ENCODE measurements around the gene KDM2B. TPM values are rescaled to one million over a fixed set of nuclear protein-coding genes. Genes with fewer than 3 reads are reported as not detected.
"Not testable (repeated sequence)": the region's sequence is repeated elsewhere in the genome, so short reads cannot be mapped to it uniquely, and the experiment has no call there.

Gene KDM2B
- total and polyA plus RNA-seq, 3 donors from 2014 or later, result 30.4 to 59.8 (median 54.9) TPM

DNA sequence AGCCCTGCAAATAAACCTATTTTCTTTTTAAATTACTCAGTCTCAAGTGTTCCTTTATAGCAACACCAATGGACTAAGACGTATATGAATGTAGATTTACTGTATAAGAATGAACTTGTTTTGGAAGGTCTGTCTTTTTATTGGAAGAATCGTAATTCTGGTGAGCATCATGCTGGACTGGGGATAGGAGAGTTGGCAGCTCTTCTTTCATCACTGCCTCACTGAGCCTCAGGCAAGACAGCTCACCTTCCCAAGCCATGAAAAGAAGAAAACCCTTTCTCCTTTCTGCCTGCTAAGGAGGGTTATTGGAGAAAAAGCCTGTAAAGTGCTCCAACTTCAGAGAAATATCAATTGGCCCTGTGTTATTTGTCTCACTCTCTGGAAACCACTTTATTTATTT, 190.0 kb downstream of the KDM2B start:
- TF ChIP-seq, protein P1, sequence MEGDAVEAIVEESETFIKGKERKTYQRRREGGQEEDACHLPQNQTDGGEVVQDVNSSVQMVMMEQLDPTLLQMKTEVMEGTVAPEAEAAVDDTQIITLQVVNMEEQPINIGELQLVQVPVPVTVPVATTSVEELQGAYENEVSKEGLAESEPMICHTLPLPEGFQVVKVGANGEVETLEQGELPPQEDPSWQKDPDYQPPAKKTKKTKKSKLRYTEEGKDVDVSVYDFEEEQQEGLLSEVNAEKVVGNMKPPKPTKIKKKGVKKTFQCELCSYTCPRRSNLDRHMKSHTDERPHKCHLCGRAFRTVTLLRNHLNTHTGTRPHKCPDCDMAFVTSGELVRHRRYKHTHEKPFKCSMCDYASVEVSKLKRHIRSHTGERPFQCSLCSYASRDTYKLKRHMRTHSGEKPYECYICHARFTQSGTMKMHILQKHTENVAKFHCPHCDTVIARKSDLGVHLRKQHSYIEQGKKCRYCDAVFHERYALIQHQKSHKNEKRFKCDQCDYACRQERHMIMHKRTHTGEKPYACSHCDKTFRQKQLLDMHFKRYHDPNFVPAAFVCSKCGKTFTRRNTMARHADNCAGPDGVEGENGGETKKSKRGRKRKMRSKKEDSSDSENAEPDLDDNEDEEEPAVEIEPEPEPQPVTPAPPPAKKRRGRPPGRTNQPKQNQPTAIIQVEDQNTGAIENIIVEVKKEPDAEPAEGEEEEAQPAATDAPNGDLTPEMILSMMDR (IDR thresholded peaks at IDR 0.05), result no peak
- no peak for TF ChIP-seq POLR2A (IDR thresholded peaks at IDR 0.05)
- intact Hi-C loops (cut with DNase I; ENCODE audit: low total_unique reads), result no loop called here
- Histone ChIP-seq H3K4me3 (no peak overlapping the region), H3K9me3 (no peaks in the 10 kb centered on the region), H3K4me1 (no peaks in the 10 kb centered on the region), H3K27me3 (no peaks in the 10 kb centered on the region), H3K27ac (no peak overlapping the region), H3K36me3 (ENCODE audit: low read depth, missing control alignments) (no peaks in the 10 kb centered on the region)
- DNase-seq, result no peak
- WGBS, 2 donors, result 85 to 95% methylated on average over 2 of the region's 2 CpGs

DNA sequence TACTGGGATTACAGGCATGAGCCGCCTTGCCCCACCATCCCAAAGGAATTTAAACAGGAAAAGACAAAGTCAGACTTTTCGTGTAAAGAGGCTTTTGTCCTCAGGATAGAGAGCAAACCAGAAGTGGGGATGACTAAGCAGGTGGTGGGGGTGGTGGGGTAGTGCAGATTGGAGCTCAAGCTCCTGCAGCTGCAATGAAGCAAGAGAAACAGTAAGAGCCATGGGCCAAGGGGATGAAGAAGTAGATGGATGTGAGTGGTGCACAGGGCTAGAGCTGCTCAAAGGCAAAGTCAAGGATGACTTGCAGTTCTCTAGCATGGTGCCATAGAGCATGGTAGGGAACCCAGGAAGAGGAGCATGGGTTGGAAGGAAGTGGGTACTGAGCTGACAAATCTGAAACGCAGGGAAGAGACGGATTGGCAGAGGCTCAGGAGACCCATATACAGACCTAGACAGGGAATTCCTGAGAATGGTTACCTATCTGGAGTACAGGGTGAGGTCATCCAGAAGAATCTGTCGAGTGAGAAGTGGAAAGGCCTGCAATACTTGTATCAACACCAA, 192.3 kb downstream of the KDM2B start:
- WGBS, 2 donors, result 86 to 88% methylated on average over 5 of the region's 5 CpGs

DNA sequence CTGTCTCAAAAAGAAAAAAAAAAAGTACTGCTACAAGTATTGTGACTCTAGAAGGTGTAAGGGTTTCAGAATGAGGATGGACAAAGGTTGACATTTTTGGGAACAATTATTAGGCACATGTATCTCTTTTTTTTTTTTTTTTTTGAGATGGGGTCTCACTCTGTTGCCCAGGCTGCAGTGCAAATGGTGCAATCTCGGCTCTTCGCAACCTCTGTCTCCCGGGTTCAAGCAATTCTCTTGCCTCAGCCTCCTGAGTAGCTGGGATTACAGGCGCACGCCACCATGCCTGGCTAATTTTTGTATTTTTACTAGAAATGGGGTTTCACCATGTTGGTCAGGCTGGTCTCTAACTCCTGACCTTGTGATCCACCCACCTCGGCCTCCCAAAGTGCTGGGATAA, 195.9 kb downstream of the KDM2B start:
- H3K27me3 ChIP-seq; H3K9me3 ChIP-seq; H3K4me1 ChIP-seq; intact Hi-C loops (cut with DNase I; ENCODE audit: low total_unique reads); H3K36me3 ChIP-seq (ENCODE audit: low read depth, missing control alignments); H3K27ac ChIP-seq; H3K4me3 ChIP-seq; DNase-seq: not testable (repeated sequence)
- 76 to 78% methylated on average over 6 of the region's 6 CpGs for WGBS, 2 donors

More for the DNA sequence above, 192.3 kb downstream of the KDM2B start:
- Histone ChIP-seq H3K36me3 (ENCODE audit: low read depth, missing control alignments) (no peaks in the 10 kb centered on the region), H3K27ac (no peak overlapping the region), H3K9me3 (no peaks in the 10 kb centered on the region), H3K4me1 (no peaks in the 10 kb centered on the region), H3K4me3 (no peak overlapping the region), H3K27me3 (no peaks in the 10 kb centered on the region)
- TF ChIP-seq POLR2A (IDR thresholded peaks at IDR 0.05), result no peak
- TF ChIP-seq, protein P1 (IDR thresholded peaks at IDR 0.05), result no peak
- DNase-seq, result no peak
- intact Hi-C loops (cut with DNase I; ENCODE audit: low total_unique reads), result no loop called here

DNA sequence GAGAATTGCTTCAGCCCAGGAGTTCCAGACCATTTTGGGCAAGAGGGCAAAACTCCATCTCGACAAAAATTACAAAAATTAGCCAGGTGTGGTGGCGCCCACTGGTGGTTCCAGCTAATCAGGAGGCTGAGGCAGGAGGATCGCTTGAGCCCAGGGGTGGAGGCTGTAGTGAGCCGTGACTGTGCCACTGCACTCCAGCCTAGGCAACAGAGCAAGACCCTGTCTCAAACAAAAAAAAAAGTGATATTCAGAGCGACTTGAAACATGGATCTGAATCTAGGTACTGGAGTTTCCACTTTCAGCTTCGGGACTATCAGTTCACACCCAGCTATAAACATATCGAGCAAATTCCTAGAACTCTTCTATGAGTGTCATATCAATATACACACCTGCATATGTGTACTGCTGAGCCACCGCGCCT, 197.2 kb downstream of the KDM2B start:
- DNase-seq, result no peak
- no peak for TF ChIP-seq POLR2A (IDR thresholded peaks at IDR 0.05)
- H3K27me3 ChIP-seq, result no peaks in the 10 kb centered on the region
- intact Hi-C loops (cut with DNase I; ENCODE audit: low total_unique reads), result no loop called here
- H3K36me3 ChIP-seq (ENCODE audit: low read depth, missing control alignments), result no peaks in the 10 kb centered on the region
- no peak overlapping the region for H3K4me3 ChIP-seq
- WGBS, 2 donors, result 89 to 93% methylated on average over 9 of the region's 9 CpGs
- no peaks in the 10 kb centered on the region for H3K4me1 ChIP-seq
- no peaks in the 10 kb centered on the region for H3K9me3 ChIP-seq
- no peak overlapping the region for H3K27ac ChIP-seq

DNA sequence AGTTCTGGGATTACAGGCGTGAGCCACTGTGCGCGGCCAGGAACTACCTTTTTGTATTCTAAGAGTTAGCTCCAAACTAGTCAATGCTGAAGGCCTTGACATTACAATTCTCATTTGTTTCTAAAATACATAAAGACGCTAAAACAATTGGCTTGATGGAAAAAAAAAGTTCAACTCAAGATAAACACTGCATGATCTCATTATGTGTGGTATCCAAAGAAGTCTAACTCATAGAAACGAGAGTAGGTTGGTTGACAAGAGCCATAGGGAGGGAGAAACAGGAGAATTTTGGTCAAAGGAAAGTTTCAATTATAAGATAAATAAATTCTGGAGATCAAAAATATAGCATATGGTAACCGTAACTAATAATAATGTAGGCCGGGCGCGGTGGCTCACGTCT, 200.9 kb downstream of the KDM2B start:
- intact Hi-C loops (cut with DNase I; ENCODE audit: low total_unique reads), result no loop called here
- TF ChIP-seq, protein P1 (IDR thresholded peaks at IDR 0.05), result no peak
- TF ChIP-seq POLR2A (IDR thresholded peaks at IDR 0.05), result no peak

More for the DNA sequence above, 200.9 kb downstream of the KDM2B start:
- WGBS, 2 donors, result 84 to 90% methylated on average over 10 of the region's 10 CpGs
- Histone ChIP-seq H3K4me1 (no peaks in the 10 kb centered on the region), H3K27me3 (no peaks in the 10 kb centered on the region), H3K27ac (no peak overlapping the region), H3K9me3 (no peaks in the 10 kb centered on the region), H3K36me3 (ENCODE audit: low read depth, missing control alignments) (no peaks in the 10 kb centered on the region), H3K4me3 (no peak overlapping the region)
- no peak for DNase-seq

Small RNA genes within 50 kb of the gene (microRNA-seq; reads per million reads assigned to microRNA genes)
- 0 reads per million in 2 donors for gene MIR7107 (ENCODE audit: borderline number of aligned reads in 2 of 2, borderline replicate concordance in 1 of 2)

Small RNA genes within 50 kb of the gene (small RNA-seq; reads per million reads assigned to genes)
- gene RNU6-1004P, result 0 reads per million in 2 donors

Other genes starting within 250 kb of the KDM2B start
- gene ANAPC5, start 228.6 kb downstream of the KDM2B start, total RNA-seq, result 100 to 1,000 TPM; 143 to 158 TPM
- gene ANAPC5, start 228.6 kb downstream of the KDM2B start, polyA plus RNA-seq (ENCODE audit: insufficient read depth, low read depth, low replicate concordance), result 95.9 TPM
- 10 to 100 TPM; 84.5 to 96.6 TPM for gene RNF34, start 180.9 kb downstream of the KDM2B start, total RNA-seq
- gene RNF34, start 180.9 kb downstream of the KDM2B start, polyA plus RNA-seq (ENCODE audit: insufficient read depth, low read depth, low replicate concordance), result 59.2 TPM
- 10 to 100 TPM; 46.8 to 70.7 TPM for gene ORAI1, start 45.5 kb upstream of the KDM2B start, total RNA-seq
- 30.3 TPM for gene ORAI1, start 45.5 kb upstream of the KDM2B start, polyA plus RNA-seq (ENCODE audit: insufficient read depth, low read depth, low replicate concordance)
- gene MORN3, start 88.6 kb upstream of the KDM2B start, total RNA-seq, result 10 to 100 TPM in 1 of 2 donors, 1 to 10 TPM in 1; 8.3 to 46.1 TPM
- gene MORN3, start 88.6 kb upstream of the KDM2B start, polyA plus RNA-seq (ENCODE audit: insufficient read depth, low read depth, low replicate concordance), result 85.9 TPM
- 10 to 100 TPM; 16.9 to 17.2 TPM for gene TMEM120B, start 131.7 kb upstream of the KDM2B start, total RNA-seq
- gene TMEM120B, start 131.7 kb upstream of the KDM2B start, polyA plus RNA-seq (ENCODE audit: insufficient read depth, low read depth, low replicate concordance), result 4.9 TPM
- 10 to 100 TPM; 18.0 to 20.5 TPM for gene RHOF, start 212.7 kb upstream of the KDM2B start, total RNA-seq
- 16.9 TPM for gene RHOF, start 212.7 kb upstream of the KDM2B start, polyA plus RNA-seq (ENCODE audit: insufficient read depth, low read depth, low replicate concordance)
- gene SETD1B, start 223.0 kb upstream of the KDM2B start, total RNA-seq, result 10 to 100 TPM; 23.1 to 23.3 TPM
- gene SETD1B, start 223.0 kb upstream of the KDM2B start, polyA plus RNA-seq (ENCODE audit: insufficient read depth, low read depth, low replicate concordance), result 18.9 TPM